ENCODE data around the gene SFXN3.

- no peak for TF ChIP-seq POLR2A (IDR thresholded peaks at IDR 0.05; ENCODE audit: low read length)
- no peak for TF ChIP-seq GATA1 (IDR thresholded peaks at IDR 0.05; ENCODE audit: low read depth, low read length)
Observed at GRCh38 chr10:101069441-101069840, 38.4 kb downstream of the SFXN3 start.
